Measurements from ENCODE around the gene PKD1L1.

- TF ChIP-seq POU6F1 (CRISPR knock-in tag; IDR thresholded peaks at IDR 0.05; ENCODE audit: borderline replicate concordance, low read depth): no peak
- no peak for TF ChIP-seq ZNF8 (CRISPR knock-in tag; IDR thresholded peaks at IDR 0.05)
- TF ChIP-seq CREB5 (CRISPR knock-in tag; IDR thresholded peaks at IDR 0.05; ENCODE audit: low read depth): no peak
- no peak for TF ChIP-seq ZFP3 (CRISPR knock-in tag; IDR thresholded peaks at IDR 0.05)
- TF ChIP-seq ZFP30 (CRISPR knock-in tag; IDR thresholded peaks at IDR 0.05): no peak
- TF ChIP-seq CSRNP3 (CRISPR knock-in tag; IDR thresholded peaks at IDR 0.05): no peak
- TF ChIP-seq ZNF70 (CRISPR knock-in tag; IDR thresholded peaks at IDR 0.05): no peak
- no peak for TF ChIP-seq TCF4 (CRISPR knock-in tag; IDR thresholded peaks at IDR 0.05; ENCODE audit: borderline replicate concordance)
- no peak for TF ChIP-seq TOX (CRISPR knock-in tag; IDR thresholded peaks at IDR 0.05; ENCODE audit: borderline replicate concordance)
- TF ChIP-seq ZC3H10 (CRISPR knock-in tag; IDR thresholded peaks at IDR 0.05): no peak
- no peak for TF ChIP-seq PATZ1 (CRISPR knock-in tag; IDR thresholded peaks at IDR 0.05; ENCODE audit: borderline replicate concordance)
- no peak for TF ChIP-seq TSHZ2 (CRISPR knock-in tag; IDR thresholded peaks at IDR 0.05)
- TF ChIP-seq ISL1 (CRISPR knock-in tag; IDR thresholded peaks at IDR 0.05): no peak
- no peak for TF ChIP-seq OSR1 (CRISPR knock-in tag; IDR thresholded peaks at IDR 0.05)
These were observed 63.6 kb downstream of the PKD1L1 start for GRCh38 chr7:47884675-47885074.
